ENCODE data around the gene GRIFIN. TPM values are rescaled to one million over a fixed set of nuclear protein-coding genes. Genes with fewer than 3 reads are reported as not detected.
"Not testable (repeated sequence)": the region's sequence is repeated elsewhere in the genome, so short reads cannot be mapped to it uniquely, and the experiment has no call there.

Gene GRIFIN
- total and polyA plus RNA-seq, 2 experiments from 2014 or later = not detected

DNA sequence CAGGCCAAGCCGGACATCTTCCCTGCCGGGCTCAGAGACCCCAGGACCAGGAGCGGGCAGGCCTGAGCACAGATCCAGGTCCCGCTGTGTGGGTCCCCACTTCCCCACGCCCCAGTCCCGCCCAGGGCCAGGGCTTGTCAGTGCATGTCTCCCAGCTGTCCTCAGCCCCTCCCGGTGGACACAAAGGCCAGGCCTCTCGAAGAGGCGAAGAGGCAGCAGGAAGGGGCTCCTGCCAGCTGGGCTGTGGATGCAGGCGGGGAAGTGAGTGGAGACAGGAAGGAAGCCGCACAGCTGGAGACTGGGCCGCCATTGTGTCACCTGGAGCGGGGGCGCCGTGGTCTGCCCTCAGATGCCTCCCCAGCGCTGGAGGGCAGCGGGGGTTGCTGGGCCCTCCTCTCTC, 4.8 kb downstream of the GRIFIN start:
- no peak for DNase-seq (ENCODE audit: low spot score)
- no peak overlapping the region for H3K27ac ChIP-seq
- no peaks in the 10 kb centered on the region for H4K20me1 ChIP-seq (ENCODE audit: insufficient read depth, poor library complexity, severe bottlenecking)
- H3K79me2 ChIP-seq = no peaks in the 10 kb centered on the region
- 66% methylated on average over 14 of the region's 17 CpGs for WGBS (ENCODE audit: low lambda C conversion rate, missing lambda C conversion rate)
- H3K4me1 ChIP-seq (ENCODE audit: insufficient read depth) = no peaks in the 10 kb centered on the region
- no peaks in the 10 kb centered on the region for H3K9me3 ChIP-seq (ENCODE audit: low read depth)
- no peaks in the 10 kb centered on the region for H3K9me2 ChIP-seq (replicated peaks; ENCODE audit: insufficient read depth)
- H2AFZ ChIP-seq = no peak overlapping the region
- TF ChIP-seq EZH2 (IDR thresholded peaks at IDR 0.05; ENCODE audit: borderline replicate concordance) (no peak), EZH2phosphoT487 (IDR thresholded peaks at IDR 0.05; ENCODE audit: low read depth, severe bottlenecking, unreplicated experiment) (no peak), CTCF (IDR thresholded peaks at IDR 0.05; ENCODE audit: poor library complexity) (no peak)
- no peak overlapping the region for H3K4me3 ChIP-seq
- H3K36me3 ChIP-seq (replicated peaks; ENCODE audit: insufficient read depth, low read depth) = no peaks in the 10 kb centered on the region
- no peak overlapping the region for H3K4me2 ChIP-seq
- no peaks in the 10 kb centered on the region for H3K27me3 ChIP-seq

DNA sequence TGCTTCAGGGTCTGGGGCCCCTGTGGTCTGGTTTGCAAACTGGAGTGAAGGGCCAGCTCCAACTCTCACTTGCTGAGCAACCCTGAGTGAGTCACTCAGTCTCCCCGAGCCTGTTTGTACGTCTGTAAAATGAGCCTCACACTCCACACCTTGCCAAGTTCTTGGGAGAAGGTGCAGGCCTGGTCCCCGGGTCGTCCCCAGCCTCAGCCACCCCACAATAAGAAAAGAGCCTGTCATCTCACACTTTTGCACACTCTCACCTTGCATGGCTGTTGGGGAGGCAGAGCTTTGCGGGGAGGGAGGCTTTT, 5.2 kb downstream of the GRIFIN start:
- TF ChIP-seq EZH2 (IDR thresholded peaks at IDR 0.05; ENCODE audit: borderline replicate concordance) = no peak
- TF ChIP-seq EZH2phosphoT487 (IDR thresholded peaks at IDR 0.05; ENCODE audit: low read depth, severe bottlenecking, unreplicated experiment) = no peak
- no peak for TF ChIP-seq CTCF (IDR thresholded peaks at IDR 0.05; ENCODE audit: poor library complexity)
- no peak overlapping the region for H3K27ac ChIP-seq
- H3K9me2 ChIP-seq (replicated peaks; ENCODE audit: insufficient read depth) = no peaks in the 10 kb centered on the region
- H3K36me3 ChIP-seq (replicated peaks; ENCODE audit: insufficient read depth, low read depth) = no peaks in the 10 kb centered on the region
- no peaks in the 10 kb centered on the region for H4K20me1 ChIP-seq (ENCODE audit: insufficient read depth, poor library complexity, severe bottlenecking)
- DNase-seq (ENCODE audit: low spot score) = no peak
- H3K4me2 ChIP-seq = no peak overlapping the region
- H3K4me1 ChIP-seq (ENCODE audit: insufficient read depth) = no peaks in the 10 kb centered on the region
- H3K79me2 ChIP-seq = no peaks in the 10 kb centered on the region
- no peaks in the 10 kb centered on the region for H3K9me3 ChIP-seq (ENCODE audit: low read depth)
- H2AFZ ChIP-seq = no peak overlapping the region
- H3K4me3 ChIP-seq = no peak overlapping the region
- 73% methylated on average over 4 of the region's 5 CpGs for WGBS (ENCODE audit: low lambda C conversion rate, missing lambda C conversion rate)
- H3K27me3 ChIP-seq = no peaks in the 10 kb centered on the region

GRCh38 chr7:2470204-2471021, 5.8 kb downstream of the GRIFIN start:
- Histone ChIP-seq H2AFZ (no peak overlapping the region), H3K4me1 (ENCODE audit: insufficient read depth) (no peaks in the 10 kb centered on the region), H3K27ac (no peak overlapping the region), H3K36me3 (replicated peaks; ENCODE audit: insufficient read depth, low read depth) (no peaks in the 10 kb centered on the region), H3K9me2 (replicated peaks; ENCODE audit: insufficient read depth) (no peaks in the 10 kb centered on the region), H3K27me3 (no peaks in the 10 kb centered on the region), H3K4me3 (no peak overlapping the region), H3K79me2 (no peaks in the 10 kb centered on the region), H4K20me1 (ENCODE audit: insufficient read depth, poor library complexity, severe bottlenecking) (no peaks in the 10 kb centered on the region), H3K9me3 (ENCODE audit: low read depth) (no peaks in the 10 kb centered on the region), H3K4me2 (no peak overlapping the region)
- TF ChIP-seq EZH2phosphoT487 (IDR thresholded peaks at IDR 0.05; ENCODE audit: low read depth, severe bottlenecking, unreplicated experiment) (no peak), EZH2 (IDR thresholded peaks at IDR 0.05; ENCODE audit: borderline replicate concordance) (no peak), CTCF (IDR thresholded peaks at IDR 0.05; ENCODE audit: poor library complexity) (no peak)
- DNase-seq (ENCODE audit: low spot score) = no peak
- 81% methylated on average over 19 of the region's 19 CpGs for WGBS (ENCODE audit: low lambda C conversion rate, missing lambda C conversion rate)

DNA sequence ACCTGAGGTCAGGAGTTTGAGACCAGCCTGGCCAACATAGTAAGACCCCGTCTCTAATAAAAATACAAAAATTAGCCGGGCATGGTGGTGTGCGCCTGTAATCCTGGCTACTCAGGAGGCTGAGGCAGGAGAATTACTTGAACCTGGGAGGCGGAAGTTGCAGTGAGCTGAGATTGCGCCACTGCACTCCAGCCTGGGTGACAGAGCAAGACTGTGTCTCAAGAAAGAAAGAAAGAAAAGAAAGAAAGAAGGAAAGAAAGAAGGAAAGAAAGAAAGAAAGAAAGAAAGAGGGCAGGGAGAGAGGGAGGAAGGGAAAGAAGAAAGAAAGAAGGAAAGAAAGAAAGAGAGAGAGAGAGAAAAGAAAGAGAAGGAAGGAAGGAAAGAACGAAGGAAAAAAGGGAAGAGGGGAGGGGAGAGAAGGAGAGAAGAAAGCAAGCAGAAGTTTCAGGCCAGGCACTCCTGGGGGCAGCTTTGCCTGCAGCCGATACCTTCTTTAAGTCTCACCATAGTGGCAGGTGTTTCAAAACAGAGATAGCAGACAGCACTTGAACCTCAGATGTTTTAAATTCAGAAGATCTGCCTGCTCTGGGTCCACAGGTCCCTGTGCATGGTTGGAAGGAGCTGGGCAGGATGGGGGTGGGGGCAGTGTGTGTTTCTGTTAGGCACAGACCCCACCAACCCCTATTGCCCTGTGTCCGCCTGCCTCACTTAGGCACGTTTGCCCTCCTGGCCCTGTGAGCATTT, 6.6 kb downstream of the GRIFIN start:
- not testable (repeated sequence) for H3K9me2 ChIP-seq (replicated peaks; ENCODE audit: insufficient read depth); H3K4me1 ChIP-seq (ENCODE audit: insufficient read depth); H3K79me2 ChIP-seq; H3K9me3 ChIP-seq (ENCODE audit: low read depth); H3K27me3 ChIP-seq; H3K36me3 ChIP-seq (replicated peaks; ENCODE audit: insufficient read depth, low read depth); H3K27ac ChIP-seq; H3K4me2 ChIP-seq; DNase-seq (ENCODE audit: low spot score); H4K20me1 ChIP-seq (ENCODE audit: insufficient read depth, poor library complexity, severe bottlenecking); H3K4me3 ChIP-seq; H2AFZ ChIP-seq
- WGBS (ENCODE audit: low lambda C conversion rate, missing lambda C conversion rate) = 91% methylated on average over 9 of the region's 9 CpGs

Measured in hepatocyte (in vitro differentiated cells).